Measurements from ENCODE around the gene RAB44. TPM values are rescaled to one million over a fixed set of nuclear protein-coding genes. Genes with fewer than 3 reads are reported as not detected.
A peak's percentile ranks its signal among the peaks of the same experiment; 100 is the strongest.

The RAB44 gene
- total and polyA plus RNA-seq, 2 of the 13 experiments (the other 11 are each of a cell fraction or from before 2014, with no cell fraction given) = not detected

- peak; percentile 78; the same call in 1 of the 2 replicates for TF ChIP-seq ZBTB20 (CRISPR knock-in tag; IDR thresholded peaks at IDR 0.05; ENCODE audit: borderline replicate concordance, low read depth)
- no peak for TF ChIP-seq TIGD3 (CRISPR knock-in tag; IDR thresholded peaks at IDR 0.05; ENCODE audit: borderline replicate concordance)
- no peak for TF ChIP-seq ZNF230 (CRISPR knock-in tag; IDR thresholded peaks at IDR 0.05)
- TF ChIP-seq ZBTB33 (CRISPR knock-in tag; IDR thresholded peaks at IDR 0.05) = 0 out of 2 replicates have a peak, but pooled peaks have one; percentile 15
- no peak for TF ChIP-seq ZBTB1 (CRISPR knock-in tag; IDR thresholded peaks at IDR 0.05; ENCODE audit: borderline replicate concordance)
- TF ChIP-seq CCDC6 (CRISPR knock-in tag; IDR thresholded peaks at IDR 0.05) = no peak; the same call in 1 of the 2 replicates
- TF ChIP-seq PAXIP1 (CRISPR knock-in tag; conservative IDR thresholded peaks at IDR 0.05) = peak; percentile 77
- no peak for TF ChIP-seq ZNF616 (CRISPR knock-in tag; IDR thresholded peaks at IDR 0.05; ENCODE audit: low read depth)
- TF ChIP-seq ZNF441 (CRISPR knock-in tag; IDR thresholded peaks at IDR 0.05; ENCODE audit: borderline replicate concordance) = no peak; the same call in 1 of the 2 replicates
- no peak for TF ChIP-seq SOX6 (IDR thresholded peaks at IDR 0.05)
- TF ChIP-seq SOX6 (CRISPR knock-in tag; IDR thresholded peaks at IDR 0.05) = peak; percentile 76
- TF ChIP-seq HNF4A (CRISPR knock-in tag; IDR thresholded peaks at IDR 0.05) = peak; percentile 88
- TF ChIP-seq TRIM24 (CRISPR knock-in tag; IDR thresholded peaks at IDR 0.05) = no peak
- TF ChIP-seq HOXA3 (CRISPR knock-in tag; IDR thresholded peaks at IDR 0.05) = peak; percentile 9; the same call in 1 of the 2 replicates
- no peak for TF ChIP-seq SMARCC2 (IDR thresholded peaks at IDR 0.05)
- TF ChIP-seq NFKB2 (CRISPR knock-in tag; IDR thresholded peaks at IDR 0.05; ENCODE audit: borderline replicate concordance) = no peak
- TF ChIP-seq CREB1 (IDR thresholded peaks at IDR 0.05) = no peak
- TF ChIP-seq CREB1 (CRISPR knock-in tag; IDR thresholded peaks at IDR 0.05) = peak; percentile 78
- peak; percentile 59; the same call in 1 of the 2 replicates for TF ChIP-seq ZNF652 (CRISPR knock-in tag; IDR thresholded peaks at IDR 0.05; ENCODE audit: borderline replicate concordance, low read depth)
- peak; percentile 23; the same call in 1 of the 2 replicates for TF ChIP-seq CBX5 (CRISPR knock-in tag; IDR thresholded peaks at IDR 0.05; ENCODE audit: borderline replicate concordance)
- 0 out of 2 replicates have a peak, but pooled peaks have one; percentile 41 for TF ChIP-seq FOXK1 (CRISPR knock-in tag; IDR thresholded peaks at IDR 0.05; ENCODE audit: borderline replicate concordance, low read depth)
- TF ChIP-seq ZNF775 (CRISPR knock-in tag; IDR thresholded peaks at IDR 0.05; ENCODE audit: borderline replicate concordance) = 0 out of 2 replicates have a peak, but pooled peaks have one; percentile 13
- TF ChIP-seq ZNF724P (CRISPR knock-in tag; IDR thresholded peaks at IDR 0.05; ENCODE audit: borderline replicate concordance) = no peak
- TF ChIP-seq STAG1 (CRISPR knock-in tag; IDR thresholded peaks at IDR 0.05) = no peak
Observed at GRCh38 chr6:36677753-36678487, 19.7 kb upstream of the RAB44 start (continued).
